A673 (cell line): ENCODE measurements around the gene MAP4.

Experiments
- EZH2 ChIP-seq: fragments of 200-600 bp; sonication (generic); IDR thresholded peaks from 2 replicates; pipeline ENCODE4 v1.6.1; 2017; ENCODE audit warnings: borderline replicate concordance, low read depth, mild to moderate bottlenecking, mixed read lengths, antibody characterized with exemption, low read length; ENCODE audit not compliant: poor library complexity, severe bottlenecking
- TF ChIP-seq, protein P1 (sequence below): fragments of 300-800, 200-600 bp; sonication (generic); conservative IDR thresholded peaks from 2 replicates; pipeline ENCODE4 v1.5.1; 2017; ENCODE audit warnings: low read depth, mild to moderate bottlenecking, antibody characterized with exemption, low read length, moderate library complexity, mixed read lengths

DNA sequence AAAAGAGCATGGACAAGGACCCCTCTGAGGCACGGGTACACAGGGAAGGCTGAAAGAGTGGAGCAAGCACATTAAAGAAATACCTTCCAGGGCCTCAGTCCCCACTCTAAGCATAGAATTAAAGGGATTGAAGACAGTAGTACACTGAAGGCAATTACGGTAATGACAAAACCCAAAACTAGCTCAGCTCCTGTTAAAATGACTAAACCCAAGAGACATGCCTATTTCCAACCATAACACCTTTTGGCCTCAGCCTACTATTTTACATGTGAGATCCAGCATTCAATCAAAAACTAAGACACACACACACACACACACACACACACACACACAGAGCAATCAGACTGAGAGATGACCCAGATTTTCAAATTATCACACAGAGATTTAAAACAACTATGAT is 19.8 kb downstream of the MAP4 start:
- TF ChIP-seq, protein P1, sequence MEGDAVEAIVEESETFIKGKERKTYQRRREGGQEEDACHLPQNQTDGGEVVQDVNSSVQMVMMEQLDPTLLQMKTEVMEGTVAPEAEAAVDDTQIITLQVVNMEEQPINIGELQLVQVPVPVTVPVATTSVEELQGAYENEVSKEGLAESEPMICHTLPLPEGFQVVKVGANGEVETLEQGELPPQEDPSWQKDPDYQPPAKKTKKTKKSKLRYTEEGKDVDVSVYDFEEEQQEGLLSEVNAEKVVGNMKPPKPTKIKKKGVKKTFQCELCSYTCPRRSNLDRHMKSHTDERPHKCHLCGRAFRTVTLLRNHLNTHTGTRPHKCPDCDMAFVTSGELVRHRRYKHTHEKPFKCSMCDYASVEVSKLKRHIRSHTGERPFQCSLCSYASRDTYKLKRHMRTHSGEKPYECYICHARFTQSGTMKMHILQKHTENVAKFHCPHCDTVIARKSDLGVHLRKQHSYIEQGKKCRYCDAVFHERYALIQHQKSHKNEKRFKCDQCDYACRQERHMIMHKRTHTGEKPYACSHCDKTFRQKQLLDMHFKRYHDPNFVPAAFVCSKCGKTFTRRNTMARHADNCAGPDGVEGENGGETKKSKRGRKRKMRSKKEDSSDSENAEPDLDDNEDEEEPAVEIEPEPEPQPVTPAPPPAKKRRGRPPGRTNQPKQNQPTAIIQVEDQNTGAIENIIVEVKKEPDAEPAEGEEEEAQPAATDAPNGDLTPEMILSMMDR, result no peak
- TF ChIP-seq EZH2, result no peak
